ENCODE measurements around the gene ALK.

The ALK gene

DNA sequence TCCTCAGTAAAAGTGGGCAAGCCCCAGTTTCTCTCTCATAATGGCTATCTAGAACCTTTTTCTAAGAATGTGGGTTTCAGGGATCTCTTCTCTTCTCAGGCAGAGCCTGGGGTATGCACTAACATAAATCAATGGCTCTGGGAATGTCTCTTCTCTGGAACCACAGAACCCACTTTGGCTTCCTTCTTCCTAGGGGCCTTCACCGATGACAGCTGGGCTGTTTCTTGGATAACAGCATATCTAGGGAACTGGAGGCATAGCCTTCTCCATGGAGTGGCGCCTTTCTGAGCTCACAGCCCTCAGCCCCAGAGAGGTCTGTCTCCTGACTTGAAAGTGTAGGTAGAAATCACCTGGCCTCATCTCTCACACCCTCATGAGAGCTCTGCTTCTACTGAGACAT lies 558.3 kb downstream of the ALK start:
- Histone ChIP-seq H3K4me1 (ENCODE audit: low read length) (no peaks in the 10 kb centered on the region), H3K27ac (ENCODE audit: low read length) (no peak overlapping the region), H3K36me3 (replicated peaks; ENCODE audit: low read depth, low read length) (no peaks in the 10 kb centered on the region), H3K79me2 (ENCODE audit: low read length) (no peaks in the 10 kb centered on the region), H3K4me2 (ENCODE audit: low read length) (no peak overlapping the region), H4K20me1 (ENCODE audit: insufficient read depth, low read length) (no peaks in the 10 kb centered on the region), H3K9me3 (ENCODE audit: insufficient read depth, low read length) (no peaks in the 10 kb centered on the region), H3K9ac (ENCODE audit: low read length) (no peak overlapping the region), H3K27me3 (ENCODE audit: low read depth, low read length) (peaks cover 57% of the 10 kb centered on the region), H3K4me3 (ENCODE audit: low read length) (no peak overlapping the region), H2AFZ (ENCODE audit: low read depth, low read length) (no peak overlapping the region)
- TF ChIP-seq EZH2phosphoT487 (IDR thresholded peaks at IDR 0.05; ENCODE audit: low read depth) = no peak
- TF ChIP-seq, protein P1, sequence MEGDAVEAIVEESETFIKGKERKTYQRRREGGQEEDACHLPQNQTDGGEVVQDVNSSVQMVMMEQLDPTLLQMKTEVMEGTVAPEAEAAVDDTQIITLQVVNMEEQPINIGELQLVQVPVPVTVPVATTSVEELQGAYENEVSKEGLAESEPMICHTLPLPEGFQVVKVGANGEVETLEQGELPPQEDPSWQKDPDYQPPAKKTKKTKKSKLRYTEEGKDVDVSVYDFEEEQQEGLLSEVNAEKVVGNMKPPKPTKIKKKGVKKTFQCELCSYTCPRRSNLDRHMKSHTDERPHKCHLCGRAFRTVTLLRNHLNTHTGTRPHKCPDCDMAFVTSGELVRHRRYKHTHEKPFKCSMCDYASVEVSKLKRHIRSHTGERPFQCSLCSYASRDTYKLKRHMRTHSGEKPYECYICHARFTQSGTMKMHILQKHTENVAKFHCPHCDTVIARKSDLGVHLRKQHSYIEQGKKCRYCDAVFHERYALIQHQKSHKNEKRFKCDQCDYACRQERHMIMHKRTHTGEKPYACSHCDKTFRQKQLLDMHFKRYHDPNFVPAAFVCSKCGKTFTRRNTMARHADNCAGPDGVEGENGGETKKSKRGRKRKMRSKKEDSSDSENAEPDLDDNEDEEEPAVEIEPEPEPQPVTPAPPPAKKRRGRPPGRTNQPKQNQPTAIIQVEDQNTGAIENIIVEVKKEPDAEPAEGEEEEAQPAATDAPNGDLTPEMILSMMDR (IDR thresholded peaks at IDR 0.05; ENCODE audit: low read depth, low read length) = no peak

DNA sequence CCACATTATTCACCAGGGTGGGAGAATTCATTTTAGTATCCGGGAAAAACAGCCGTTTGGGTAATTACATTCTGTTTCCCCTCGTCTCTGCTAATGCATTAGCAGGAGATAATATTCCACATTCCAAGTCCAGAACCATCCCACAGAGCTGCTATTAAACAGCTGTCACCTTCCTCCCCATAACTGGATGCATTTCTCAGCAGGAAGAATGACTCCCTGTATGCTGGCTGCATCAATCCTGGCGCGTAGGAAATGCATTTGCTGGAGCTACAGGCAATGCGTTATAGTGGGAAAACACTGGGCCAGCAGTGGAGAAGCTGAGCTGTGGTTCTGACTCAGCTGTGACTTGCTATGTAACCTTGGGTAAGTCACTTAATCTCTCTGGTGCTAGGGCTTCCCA lies 560.2 kb downstream of the ALK start:
- no peaks in the 10 kb centered on the region for H3K4me1 ChIP-seq (ENCODE audit: low read length)
- H3K4me3 ChIP-seq (ENCODE audit: low read length) = no peak overlapping the region
- H3K4me2 ChIP-seq (ENCODE audit: low read length) = no peak overlapping the region
- H4K20me1 ChIP-seq (ENCODE audit: insufficient read depth, low read length) = no peaks in the 10 kb centered on the region
- H3K79me2 ChIP-seq (ENCODE audit: low read length) = no peaks in the 10 kb centered on the region
- H3K9ac ChIP-seq (ENCODE audit: low read length) = no peak overlapping the region
- H3K27ac ChIP-seq (ENCODE audit: low read length) = no peak overlapping the region
- no peak overlapping the region for H2AFZ ChIP-seq (ENCODE audit: low read depth, low read length)
- peaks cover 45% of the 10 kb centered on the region for H3K27me3 ChIP-seq (ENCODE audit: low read depth, low read length)
- H3K36me3 ChIP-seq (replicated peaks; ENCODE audit: low read depth, low read length) = no peaks in the 10 kb centered on the region
- no peaks in the 10 kb centered on the region for H3K9me3 ChIP-seq (ENCODE audit: insufficient read depth, low read length)
- TF ChIP-seq, protein P1 (IDR thresholded peaks at IDR 0.05; ENCODE audit: low read depth, low read length) = no peak
- no peak for TF ChIP-seq EZH2phosphoT487 (IDR thresholded peaks at IDR 0.05; ENCODE audit: low read depth)

DNA sequence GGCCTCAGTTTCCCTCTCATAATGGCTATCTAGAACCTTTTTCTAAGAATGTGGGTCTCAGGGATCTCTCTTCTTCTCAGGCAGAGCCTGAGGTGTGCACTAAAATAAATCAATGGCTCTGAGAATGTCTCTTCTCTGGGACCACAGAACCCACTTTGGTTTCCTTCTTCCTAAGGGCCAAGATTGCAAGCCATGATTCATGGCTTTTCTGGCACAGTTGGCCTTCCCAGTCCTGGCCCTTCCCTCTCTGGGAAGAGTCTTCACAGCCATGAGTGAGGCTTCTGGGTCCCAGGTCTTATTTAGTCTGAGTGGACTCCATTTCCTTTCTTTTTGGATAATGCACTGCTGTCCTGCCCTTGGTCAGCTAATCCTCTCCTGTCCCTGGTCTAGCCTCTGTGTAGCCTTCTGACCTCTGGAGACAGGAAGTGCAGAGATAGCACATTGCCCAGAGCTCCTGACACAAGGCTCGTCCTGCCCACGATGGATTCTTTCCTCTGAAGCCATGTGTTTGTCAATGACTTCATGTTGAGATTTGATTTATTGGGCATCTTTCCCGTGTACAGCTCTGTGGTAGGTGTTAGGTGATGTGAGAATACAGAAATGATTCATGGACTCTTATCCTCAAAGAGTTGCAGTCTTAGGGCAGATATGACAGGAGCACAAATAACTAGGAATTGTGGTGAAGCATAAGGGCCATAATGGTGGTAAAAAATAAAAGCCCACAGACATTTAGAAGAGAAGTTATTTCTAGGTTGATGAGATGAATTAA lies 561.2 kb downstream of the ALK start:
- no peak for TF ChIP-seq EZH2phosphoT487 (IDR thresholded peaks at IDR 0.05; ENCODE audit: low read depth)
- TF ChIP-seq, protein P1 (IDR thresholded peaks at IDR 0.05; ENCODE audit: low read depth, low read length) = no peak

DNA sequence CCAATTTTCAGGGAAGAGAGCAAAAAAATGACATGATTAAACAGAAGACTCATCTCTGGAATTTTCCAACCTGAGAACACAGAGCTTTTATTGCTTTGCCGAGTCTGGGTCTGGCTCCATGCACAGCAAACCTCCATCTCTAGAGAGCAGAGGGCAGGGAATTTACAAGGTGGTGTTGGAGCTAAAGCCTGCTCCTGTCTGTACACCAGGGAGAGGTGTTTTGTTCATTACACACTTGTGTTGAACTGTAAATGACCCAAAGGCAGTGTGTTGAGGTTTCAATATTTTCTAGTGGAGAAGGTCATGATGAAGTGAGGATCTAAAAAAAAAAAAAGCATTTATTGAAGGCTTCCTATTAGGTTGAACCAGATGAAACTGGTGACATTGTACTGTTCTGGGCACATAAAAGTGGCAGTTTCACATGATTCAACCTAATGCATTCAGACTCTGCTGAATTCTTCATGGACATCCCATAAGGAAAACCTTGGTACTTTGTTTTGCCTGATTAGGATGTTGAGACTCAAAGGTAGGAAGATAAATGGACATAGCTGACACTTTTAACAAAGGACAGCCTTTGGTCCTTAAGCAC lies 567.9 kb downstream of the ALK start:
- Histone ChIP-seq H4K20me1 (ENCODE audit: insufficient read depth, low read length) (no peaks in the 10 kb centered on the region; the same call in 1 of the 2 replicates), H3K79me2 (ENCODE audit: low read length) (no peaks in the 10 kb centered on the region), H3K4me3 (ENCODE audit: low read length) (no peak overlapping the region), H3K4me2 (ENCODE audit: low read length) (no peak overlapping the region), H3K27ac (ENCODE audit: low read length) (no peak overlapping the region), H3K9me3 (ENCODE audit: insufficient read depth, low read length) (no peaks in the 10 kb centered on the region), H3K9ac (ENCODE audit: low read length) (no peak overlapping the region), H3K4me1 (ENCODE audit: low read length) (no peaks in the 10 kb centered on the region), H2AFZ (ENCODE audit: low read depth, low read length) (no peak overlapping the region), H3K27me3 (ENCODE audit: low read depth, low read length) (peaks cover 20% of the 10 kb centered on the region; the same call in 1 of the 2 replicates), H3K36me3 (replicated peaks; ENCODE audit: low read depth, low read length) (no peaks in the 10 kb centered on the region)
- no peak for TF ChIP-seq EZH2phosphoT487 (IDR thresholded peaks at IDR 0.05; ENCODE audit: low read depth)
- TF ChIP-seq, protein P1 (IDR thresholded peaks at IDR 0.05; ENCODE audit: low read depth, low read length) = no peak

More for the DNA sequence above, 561.2 kb downstream of the ALK start:
- H2AFZ ChIP-seq (ENCODE audit: low read depth, low read length) = no peak overlapping the region
- no peaks in the 10 kb centered on the region for H3K9me3 ChIP-seq (ENCODE audit: insufficient read depth, low read length)
- no peaks in the 10 kb centered on the region for H3K4me1 ChIP-seq (ENCODE audit: low read length)
- H3K79me2 ChIP-seq (ENCODE audit: low read length) = no peaks in the 10 kb centered on the region
- no peak overlapping the region for H3K27ac ChIP-seq (ENCODE audit: low read length)
- H3K4me3 ChIP-seq (ENCODE audit: low read length) = no peak overlapping the region
- no peak overlapping the region for H3K4me2 ChIP-seq (ENCODE audit: low read length)
- H3K36me3 ChIP-seq (replicated peaks; ENCODE audit: low read depth, low read length) = no peaks in the 10 kb centered on the region
- H3K27me3 ChIP-seq (ENCODE audit: low read depth, low read length) = peaks cover 38% of the 10 kb centered on the region
- no peak overlapping the region for H3K9ac ChIP-seq (ENCODE audit: low read length)
- H4K20me1 ChIP-seq (ENCODE audit: insufficient read depth, low read length) = no peaks in the 10 kb centered on the region
